HepG2 (cell line): ENCODE measurements around the gene PRMT5. TPM values are rescaled to one million over a fixed set of nuclear protein-coding genes. Genes with fewer than 3 reads are reported as not detected.

Experiments
- BRF2 ChIP-seq: sonication (generic); formaldehyde crosslinking; IDR thresholded peaks from 2 replicates; pipeline ENCODE4 v1.8.1; 2022; ENCODE audit warnings: mild to moderate bottlenecking, missing genetic modification reagents
- HNF4G ChIP-seq, 2 experiments: sonication (generic) in 1 of 2; formaldehyde crosslinking in 1 of 2; IDR thresholded peaks; 2 replicates each; pipeline versions ENCODE4 v1.4.0 to v1.6.1; 2011 to 2020; ENCODE audit warnings: borderline replicate concordance in 2 of 2, low read depth in 2 of 2, mild to moderate bottlenecking in 2 of 2, low read length in 1 of 2, missing genetic modification reagents in 1 of 2, moderate library complexity in 1 of 2
- MXD1 ChIP-seq: sonication (generic); formaldehyde crosslinking; IDR thresholded peaks from 2 replicates; pipeline ENCODE4 v1.4.0; 2020; ENCODE audit warnings: mild to moderate bottlenecking, missing genetic modification reagents
- NAIF1 ChIP-seq: sonication (generic); formaldehyde crosslinking; IDR thresholded peaks from 2 replicates; pipeline ENCODE4 v1.5.0; 2020; ENCODE audit warnings: mild to moderate bottlenecking, missing genetic modification reagents, borderline replicate concordance
- NR2F2 ChIP-seq: IDR thresholded peaks from 2 replicates; pipeline ENCODE4 v1.6.1; 2012; ENCODE audit warnings: low read depth, inconsistent platforms, borderline replicate concordance
- NR3C1 ChIP-seq: sonication (generic); formaldehyde crosslinking; IDR thresholded peaks from 2 replicates; pipeline ENCODE4 v1.4.0; 2020; ENCODE audit warnings: missing genetic modification reagents
- REL ChIP-seq: sonication (generic); formaldehyde crosslinking; conservative IDR thresholded peaks from 2 replicates; pipeline ENCODE4 v1.8.0; 2022; ENCODE audit warnings: mild to moderate bottlenecking, missing genetic modification reagents, moderate library complexity
- SIX4 ChIP-seq: sonication (generic); formaldehyde crosslinking; IDR thresholded peaks from 2 replicates; pipeline ENCODE4 v1.4.0; 2020; ENCODE audit warnings: missing genetic modification reagents
- TCF7L2 ChIP-seq: IDR thresholded peaks from 2 replicates; pipeline ENCODE4 v1.6.1; 2011; ENCODE audit warnings: mild to moderate bottlenecking, low read depth, low read length, moderate library complexity
- ZBTB40 ChIP-seq, 2 experiments: fragments of 450-650 bp in 1 of 2; sonication (generic) in 1 of 2; formaldehyde crosslinking in 1 of 2; IDR thresholded peaks; 2 replicates each; pipeline versions ENCODE4 v1.6.1 to v1.8.0; 2016 to 2022; ENCODE audit warnings: antibody characterized with exemption in 1 of 2, mild to moderate bottlenecking in 1 of 2, missing genetic modification reagents in 1 of 2
- ZNF414 ChIP-seq: sonication (generic); formaldehyde crosslinking; IDR thresholded peaks from 2 replicates; pipeline ENCODE4 v1.5.0; 2020; ENCODE audit warnings: missing genetic modification reagents
- ZNF501 ChIP-seq: sonication (generic); formaldehyde crosslinking; IDR thresholded peaks from 2 replicates; pipeline ENCODE4 v1.5.1; 2020; ENCODE audit warnings: mild to moderate bottlenecking, moderate library complexity, missing genetic modification reagents
- ZNF577 ChIP-seq: sonication (generic); formaldehyde crosslinking; IDR thresholded peaks from 2 replicates; pipeline ENCODE4 v1.4.0; 2020; ENCODE audit warnings: mild to moderate bottlenecking, low read depth, missing genetic modification reagents, borderline replicate concordance
- ZNF75D ChIP-seq: sonication (generic); formaldehyde crosslinking; IDR thresholded peaks from 2 replicates; pipeline ENCODE4 v1.8.1; 2023; ENCODE audit warnings: missing genetic modification reagents, mild to moderate bottlenecking, borderline replicate concordance
- ZNF766 ChIP-seq: sonication (generic); formaldehyde crosslinking; IDR thresholded peaks from 2 replicates; pipeline ENCODE4 v1.5.0; 2020; ENCODE audit warnings: missing genetic modification reagents, borderline replicate concordance
- ZNF788 ChIP-seq: sonication (generic); formaldehyde crosslinking; IDR thresholded peaks from 2 replicates; pipeline ENCODE4 v1.5.0; 2020; ENCODE audit warnings: mild to moderate bottlenecking, missing genetic modification reagents, borderline replicate concordance
- ZSCAN29 ChIP-seq: sonication (generic); formaldehyde crosslinking; conservative IDR thresholded peaks from 2 replicates; pipeline ENCODE4 v1.4.0; 2020; ENCODE audit warnings: mild to moderate bottlenecking, missing genetic modification reagents
- polyA plus RNA-seq, 8 experiments: library from polyadenylated mRNA; depleted of rRNA in 3 of 8; stranded (reverse) in 7 of 8; unstranded in 1 of 8; fragments of >200 nt; fragmentation: Illumina TruSeq in 4 of 8; extraction: Trizol in 4 of 8; gene quantifications; 2 replicates each; pipeline versions ENCODE4 v1.2.1 to v1.2.3, GENCODE V29; 2011 to 2016; ENCODE audit warnings: low read depth in 4 of 8, missing spikeins in 1 of 8, mixed read lengths in 1 of 8; ENCODE audit not compliant: insufficient read depth in 1 of 8
- total RNA-seq, 5 experiments: library from RNA; depleted of rRNA; stranded (reverse); fragments of >200 nt; fragmentation: Illumina TruSeq; extraction: Trizol; gene quantifications; 2 replicates each; pipeline ENCODE4 v1.2.3, GENCODE V29; 2016; ENCODE audit warnings: low read depth in 1 of 5

The PRMT5 gene
- total and polyA plus RNA-seq, 2 of the 13 experiments (the other 11 are each of a cell fraction or from before 2014, with no cell fraction given): 210 to 354 TPM

GRCh38 chr14:22915886-22916521 is 13.2 kb downstream of the PRMT5 start (continued):
- TF ChIP-seq ZBTB40 (IDR thresholded peaks at IDR 0.05) (no peak), ZBTB40 (CRISPR knock-in tag; IDR thresholded peaks at IDR 0.05) (0 out of 2 replicates have a peak, but pooled peaks have one; percentile 34), ZNF788 (CRISPR knock-in tag) (peak; percentile 55; the same call in 1 of the 2 replicates), NR3C1 (no peak), TCF7L2 (no peak), NAIF1 (CRISPR knock-in tag) (no peak), SIX4 (0 out of 2 replicates have a peak, but pooled peaks have one; percentile 57), ZNF501 (CRISPR knock-in tag) (peak; percentile 35; the same call in 1 of the 2 replicates), ZNF766 (CRISPR knock-in tag) (peak; percentile 70), ZNF577 (CRISPR knock-in tag) (no peak), BRF2 (no peak), ZSCAN29 (CRISPR knock-in tag) (no peak), ZNF75D (CRISPR knock-in tag) (no peak), MXD1 (CRISPR knock-in tag) (no peak), REL (CRISPR knock-in tag) (no peak), HNF4G (IDR thresholded peaks at IDR 0.05; ENCODE audit: borderline replicate concordance, low read depth, low read length) (peak; percentile 33; the same call in 1 of the 2 replicates), HNF4G (CRISPR knock-in tag; IDR thresholded peaks at IDR 0.05; ENCODE audit: borderline replicate concordance, low read depth) (no peak), NR2F2 (peak; percentile 56; the same call in 1 of the 2 replicates), ZNF414 (CRISPR knock-in tag) (no peak)
